GM12878 (cell line): ENCODE data around the gene MYLIP. TPM values are rescaled to one million over a fixed set of nuclear protein-coding genes. Genes with fewer than 3 reads are reported as not detected.

Experiments
- ATAC-seq: fragments of 200-7000 bp; cut with Tn5 transposase; 3 replicates; pipeline ENCODE4 v1.9.1; 2020; ENCODE audit warnings: mild to moderate bottlenecking, moderate library complexity
- BruUV-seq: library from RNA; stranded (reverse); fragments of 400-500 nt; replicated peaks from 2 replicates; lab custom pipeline; 2021; lab: Mats Ljungman, UMichigan
- CTCF ChIA-PET: fragments of 300-600 bp; sonication (Branson Sonifier 250); formaldehyde crosslinking; extraction: SDS; loops from one replicate; lab custom pipeline; 2021; ENCODE audit warnings: inconsistent platforms; lab: Yijun Ruan, JAX
- POLR2A ChIA-PET: fragments of 350-600 bp; formaldehyde crosslinking; extraction: SDS; loops from one replicate; lab custom pipeline; 2021; ENCODE audit warnings: inconsistent platforms; lab: Charles Lee
- RAD21 ChIA-PET: fragments of 300-600 bp; sonication (Branson Sonifier 250); formaldehyde crosslinking; loops from one replicate; lab custom pipeline; 2023; ENCODE audit warnings: antibody characterized with exemption; ENCODE audit not compliant: unreplicated experiment; lab: Charles Lee
- SMC1A ChIA-PET: fragments of 300-600 bp; sonication (Branson Sonifier 250); formaldehyde crosslinking; loops from one replicate; lab custom pipeline; 2023; ENCODE audit not compliant: unreplicated experiment, uncharacterized antibody; lab: Charles Lee
- DNase-seq: peaks from one replicate; pipeline ENCODE4 v3.0.0-alpha.2; 2011; ENCODE audit warnings: low read depth, low spot score
- FAIRE-seq: peaks from 3 replicates; lab custom pipeline; 2011; peaks lifted over from hg19 to GRCh38; lab: Jason Lieb, UNC
- H2AFZ ChIP-seq: 2 replicates; pipeline ENCODE4 v1.6.0; 2011; ENCODE audit warnings: low read depth, low read length, control low read depth; ENCODE audit not compliant: control insufficient read depth
- H3K27ac ChIP-seq: 2 replicates; pipeline ENCODE4 v1.5.1; 2011; ENCODE audit warnings: control low read depth; ENCODE audit not compliant: control insufficient read depth, insufficient read depth
- H3K27me3 ChIP-seq, 2 experiments: replicated peaks in 1 of 2; 2 replicates each; pipeline versions ENCODE4 v1.6.0 to v1.6.1; 2011; ENCODE audit warnings: low read length in 1 of 2; ENCODE audit not compliant: control insufficient read depth in 2 of 2, insufficient read depth in 2 of 2
- H3K36me3 ChIP-seq, 2 experiments: 2 replicates each; pipeline ENCODE4 v1.5.1; 2011; ENCODE audit warnings: low read length in 1 of 2; ENCODE audit not compliant: control insufficient read depth in 2 of 2, insufficient read depth in 2 of 2
- H3K4me1 ChIP-seq: 2 replicates; pipeline ENCODE4 v1.6.1; 2011; ENCODE audit warnings: mild to moderate bottlenecking, low read length, moderate library complexity, mixed read lengths; ENCODE audit not compliant: control insufficient read depth, insufficient read depth
- H3K4me2 ChIP-seq: 2 replicates; pipeline ENCODE4 v1.6.0; 2011; ENCODE audit warnings: control low read depth; ENCODE audit not compliant: control insufficient read depth, insufficient read depth
- H3K4me3 ChIP-seq: fragments of 200-600 bp; sonication (generic); 2 replicates; pipeline ENCODE4 v1.5.1; 2016
- H3K79me2 ChIP-seq: 2 replicates; pipeline ENCODE4 v1.6.0; 2011; ENCODE audit warnings: low read length; ENCODE audit not compliant: control insufficient read depth, insufficient read depth
- H3K9ac ChIP-seq: 2 replicates; pipeline ENCODE4 v1.8.0; 2011; ENCODE audit warnings: low read length, control low read depth, mixed read lengths; ENCODE audit not compliant: control insufficient read depth, insufficient read depth
- H3K9me3 ChIP-seq: replicated peaks from 3 replicates; pipeline ENCODE4 v1.5.1; 2011; ENCODE audit warnings: mild to moderate bottlenecking, low read length; ENCODE audit not compliant: control insufficient read depth, insufficient read depth
- H4K20me1 ChIP-seq: 2 replicates; pipeline ENCODE4 v1.6.0; 2011; ENCODE audit not compliant: control insufficient read depth, insufficient read depth
- MYC ChIP-seq: IDR thresholded peaks from 2 replicates; pipeline ENCODE4 v1.6.1; 2011; ENCODE audit warnings: mild to moderate bottlenecking, low read length, moderate library complexity, inconsistent platforms; ENCODE audit not compliant: insufficient read depth, insufficient replicate concordance, insufficient read length, severe bottlenecking
- SMC3 ChIP-seq: IDR thresholded peaks from 2 replicates; pipeline ENCODE4 v1.6.1; 2011; ENCODE audit warnings: low read length, improper control_type of control experiment, borderline replicate concordance
- ZBTB4 ChIP-seq: fragments of 450-650 bp; formaldehyde crosslinking; IDR thresholded peaks from 2 replicates; pipeline ENCODE4 v1.4.0; 2022; ENCODE audit warnings: mild to moderate bottlenecking, moderate library complexity
- WGBS: methylation state at CpG from one replicate; pipeline ENCODE4 v1.1.6; 2016; ENCODE audit warnings: low lambda C conversion rate; ENCODE audit not compliant: insufficient replicate concordance, insufficient coverage; ENCODE audit errors: missing lambda C conversion rate; 5-methylcytosine and 5-hydroxymethylcytosine counted together
- in situ Hi-C: fragments of 300-500 bp; cut with MboI; formaldehyde crosslinking; loops from 9 replicates; pipeline ENCODE4 v1.14.3; 2018; ENCODE audit warnings: mixed read lengths
- intact Hi-C: fragments of 100-400 bp; cut with micrococcal nuclease; formaldehyde crosslinking; loops from one replicate; pipeline ENCODE4 v1.14.2; 2022; ENCODE audit not compliant: unreplicated experiment
- polyA plus RNA-seq, 11 experiments: library from polyadenylated mRNA; depleted of rRNA in 4 of 11; unstranded in 6 of 11; stranded (reverse) in 5 of 11; fragments of >200 nt; fragmentation: Nextera tagmentation in 4 of 11; fragmentation: Illumina TruSeq in 1 of 11; extraction: Ambion mirVana in 4 of 11; extraction: Trizol in 1 of 11; gene quantifications; 1 replicate in 1 of 11; 2 replicates in 10 of 11; pipeline versions ENCODE4 v1.2.1 to v1.2.3, GENCODE V29; 2011 to 2016; ENCODE audit warnings: inconsistent platforms in 2 of 11, missing spikeins in 2 of 11, low read depth in 1 of 11
- total RNA-seq, 4 experiments: library from RNA; depleted of rRNA in 3 of 4; stranded (reverse); fragments of >200 nt in 3 of 4; fragmentation: Illumina TruSeq in 1 of 4; extraction: Trizol in 1 of 4; gene quantifications; 2 replicates each; pipeline versions ENCODE4 v1.2.1 to v1.2.3, GENCODE V29; 2013 to 2021

Gene MYLIP
- total and polyA plus RNA-seq, 10 of the 15 experiments (the other 5 are each of a cell fraction or from before 2014, with no cell fraction given), result 5.3 to 123 (median 12.5) TPM

DNA sequence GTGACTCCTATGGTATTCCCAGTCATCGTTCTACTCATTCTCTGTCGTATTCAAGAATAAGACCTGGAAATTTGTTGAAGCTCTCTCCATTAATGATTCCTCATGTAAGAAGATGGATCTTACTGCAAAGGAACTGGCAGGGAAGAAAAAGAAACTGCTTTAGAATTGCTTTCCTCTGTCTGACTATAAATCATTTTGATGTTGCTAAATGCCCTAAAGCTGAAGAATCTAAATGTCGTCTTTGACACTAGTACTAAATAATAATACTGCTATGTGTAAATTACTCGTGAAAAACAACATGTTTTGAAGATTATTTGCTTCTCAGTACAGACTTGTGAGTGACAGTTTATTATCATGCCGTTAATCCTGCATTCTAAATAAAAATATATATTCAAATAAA, 20.5 kb upstream of the MYLIP start:
- POLR2A ChIA-PET, result no interaction called here

More for the DNA sequence above, 20.5 kb upstream of the MYLIP start:
- no peak overlapping the region for H3K4me2 ChIP-seq
- CTCF ChIA-PET, result interaction anchor here (1.5 kb wide), 1 partner anchor 61 kb away, joined by 3 read pairs; no protein-coding TSS in a partner anchor
- H3K36me3 ChIP-seq, result no peaks in the 10 kb centered on the region
- FAIRE-seq, result no peak
- TF ChIP-seq MYC (no peak), ZBTB4 (CRISPR knock-in tag) (no peak), SMC3 (no peak)
- H3K9ac ChIP-seq, result no peak overlapping the region
- RAD21 ChIA-PET, result no interaction called here
- no peaks in the 10 kb centered on the region for H3K79me2 ChIP-seq
- H2AFZ ChIP-seq, result no peak overlapping the region
- H3K27ac ChIP-seq, result no peak overlapping the region
- intact Hi-C loops (no loop called here), in situ Hi-C loops (no loop called here)
- no peaks in the 10 kb centered on the region for H3K4me1 ChIP-seq
- no peak for ATAC-seq
- no peaks in the 10 kb centered on the region for H4K20me1 ChIP-seq
- DNase-seq, result no peak
- BruUV-seq, result no TSS peak
- H3K9me3 ChIP-seq, result no peaks in the 10 kb centered on the region
- no peaks in the 10 kb centered on the region for H3K27me3 ChIP-seq
- H3K4me3 ChIP-seq, result no peak overlapping the region
- SMC1A ChIA-PET, result interaction anchor here (0.7 to 1.4 kb wide), 3 partner anchors 10 to 63 kb away, joined by 3 to 4 read pairs (median 4); no protein-coding TSS in a partner anchor
- WGBS, result 57% methylated on average over 5 of the region's 5 CpGs
